HG03108 (cell line): ENCODE results near the gene WNT1.

Experiments used
- ATAC-seq: cut with Tn5 transposase; IDR thresholded peaks from one replicate; pipeline ENCODE4 v1.9.1; 2021; ENCODE audit warnings: moderate library complexity; ENCODE audit not compliant: unreplicated experiment

WNT1 gene

DNA sequence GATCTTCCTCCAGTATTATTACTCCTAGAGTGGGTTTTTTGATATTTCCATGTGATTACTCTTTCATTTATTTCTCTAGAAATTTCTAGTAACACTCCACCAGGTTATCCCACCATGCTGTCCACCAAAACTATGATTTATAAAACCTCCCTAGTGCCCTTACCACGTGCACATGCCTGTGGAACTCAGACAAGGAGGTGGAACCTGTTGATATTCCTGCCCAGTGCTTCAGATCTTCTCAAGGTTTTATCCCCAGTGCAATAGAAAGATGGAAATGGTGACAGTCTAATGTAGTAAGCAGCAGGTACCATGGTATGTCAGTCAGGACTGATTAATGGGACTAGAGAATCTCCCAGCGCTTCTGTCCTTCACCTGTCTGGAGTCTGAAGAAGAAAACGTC is 17.3 kb upstream of the WNT1 start:
- no peak for ATAC-seq

DNA sequence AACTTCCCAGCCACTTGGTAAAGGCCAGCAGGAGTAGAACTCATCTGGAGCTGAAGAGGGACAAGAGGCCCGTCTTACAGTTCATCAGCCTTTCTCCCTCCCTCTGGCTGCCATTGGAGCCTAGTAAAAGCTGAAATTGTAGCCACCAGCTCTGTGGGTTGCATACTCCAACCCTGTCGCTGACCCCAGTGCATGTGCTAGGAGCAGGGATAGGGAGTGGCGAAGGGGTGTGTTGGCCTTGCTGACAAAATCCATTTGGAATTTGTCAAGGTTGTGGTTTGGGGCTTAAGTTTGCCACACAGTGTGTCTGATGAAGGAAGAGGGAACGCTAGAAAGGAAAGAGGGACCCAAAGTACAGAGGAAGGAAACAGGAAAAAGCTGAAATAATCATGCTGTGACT is 16.8 kb upstream of the WNT1 start:
- no peak for ATAC-seq

DNA sequence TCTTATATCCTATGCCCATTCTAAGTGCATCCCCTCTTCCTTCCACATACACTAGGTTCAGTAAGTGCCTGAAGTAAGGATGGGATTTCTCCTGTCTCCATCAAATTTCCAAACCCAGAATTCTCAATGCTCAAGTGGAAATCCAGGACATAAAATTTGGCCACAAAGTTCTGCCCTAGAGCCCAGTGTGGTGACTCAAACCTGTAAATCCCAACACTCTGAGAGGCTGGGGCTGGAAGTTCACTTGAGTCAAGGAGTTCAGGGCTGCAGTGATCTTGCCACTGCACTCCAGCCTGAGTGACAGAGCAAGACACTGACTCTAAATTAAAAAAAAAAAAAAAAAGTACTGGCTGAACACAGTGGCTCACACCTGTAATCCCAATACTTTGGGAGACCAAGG is 16.3 kb upstream of the WNT1 start:
- ATAC-seq = no peak

DNA sequence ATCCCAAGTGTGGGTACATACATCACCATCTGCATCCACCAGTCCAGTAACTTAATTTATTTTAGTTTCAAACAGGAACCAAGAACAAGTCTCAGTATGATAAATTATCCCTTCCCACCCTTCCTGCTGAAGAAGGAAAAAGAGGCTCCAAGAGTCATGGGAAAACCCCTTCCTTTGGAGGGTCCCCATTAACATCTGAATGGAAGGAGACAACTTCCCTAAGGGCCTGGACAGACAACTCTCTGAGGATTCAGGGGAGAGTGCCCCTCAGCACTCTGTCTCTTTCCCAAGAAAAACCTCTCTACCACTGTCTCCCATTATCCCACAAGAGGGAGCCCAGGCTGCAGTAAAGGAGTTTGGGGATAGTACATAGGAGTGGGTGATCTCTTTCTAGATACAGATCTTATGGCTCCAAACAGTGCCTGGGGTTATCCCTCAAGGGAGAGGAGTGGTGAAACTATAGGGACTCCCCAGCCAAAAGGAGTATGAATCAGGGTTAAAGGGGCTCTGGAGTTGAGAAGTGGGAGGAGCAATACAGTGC is 12.8 kb upstream of the WNT1 start:
- no peak for ATAC-seq

DNA sequence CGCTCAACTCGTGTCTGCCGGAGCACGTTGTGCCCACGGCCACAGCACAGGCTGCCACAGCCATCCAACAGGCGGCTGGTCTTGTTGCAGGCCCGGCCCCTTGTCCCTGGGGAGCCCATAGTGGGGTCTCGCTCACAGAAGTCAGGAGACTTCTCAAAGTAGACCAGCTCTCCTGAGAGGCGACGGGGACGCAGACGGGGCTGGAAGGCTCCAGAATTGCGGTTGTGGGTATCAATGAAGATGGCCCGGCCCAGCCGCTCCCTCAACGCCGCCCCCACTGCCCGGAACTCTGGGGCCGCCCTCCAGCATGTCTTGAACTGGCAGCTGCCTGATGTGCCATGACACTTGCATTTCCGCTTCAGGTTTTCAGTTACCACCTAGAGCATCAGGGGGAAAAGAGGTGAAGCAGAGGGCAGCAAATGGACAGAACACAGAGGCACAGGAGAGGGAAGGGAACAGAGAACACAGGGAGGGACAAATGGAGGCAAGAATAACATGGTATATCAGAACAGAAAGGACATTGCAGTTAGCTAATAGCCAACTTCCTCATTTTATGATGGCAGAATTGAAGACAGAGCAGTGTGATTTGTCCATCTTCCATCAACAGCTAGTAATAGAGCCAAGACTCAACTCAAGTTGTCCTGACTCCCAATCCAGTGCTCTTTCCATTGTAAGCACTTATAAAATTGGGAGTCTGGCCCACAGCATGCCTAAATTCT is 11.8 kb upstream of the WNT1 start:
- ATAC-seq = no peak

DNA sequence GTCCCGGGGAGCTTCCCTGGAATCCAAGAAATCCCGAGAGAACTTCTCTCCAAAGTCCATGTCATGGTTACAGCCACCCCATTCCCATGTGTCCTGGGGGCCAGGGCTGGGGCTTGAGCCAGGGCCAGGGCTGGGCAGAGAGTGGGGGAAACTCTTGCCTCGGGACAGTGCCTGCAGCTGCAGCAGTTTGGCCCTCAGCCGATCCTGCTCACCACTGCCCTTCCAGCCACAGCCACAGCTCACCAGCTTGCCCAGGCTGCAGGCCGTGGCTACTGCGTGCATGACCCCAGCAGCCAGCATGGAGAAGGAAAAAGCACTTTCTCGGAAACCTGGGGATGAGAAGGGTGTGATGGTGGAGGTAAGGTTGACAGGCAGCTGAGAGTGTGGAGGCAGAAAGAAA is 10.1 kb upstream of the WNT1 start:
- ATAC-seq = no peak

DNA sequence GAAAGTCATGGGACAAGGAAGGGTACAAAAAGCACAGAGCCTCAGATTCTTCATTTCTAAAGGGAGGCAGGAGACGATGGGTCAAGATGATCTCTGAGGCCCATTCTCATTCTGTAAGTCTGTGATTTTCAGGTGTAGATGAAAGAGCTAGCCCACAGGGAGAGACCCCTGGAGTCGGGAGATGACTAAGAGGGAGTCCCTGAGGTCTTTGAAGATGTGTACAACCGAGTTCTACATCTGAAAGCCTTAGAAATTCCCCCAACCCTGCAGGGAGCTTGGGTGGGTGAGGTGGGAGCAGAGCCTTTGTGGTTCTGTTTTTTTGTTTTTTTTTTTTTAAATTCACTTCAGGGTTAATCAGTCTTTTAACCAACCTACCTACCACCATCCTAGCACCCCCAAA is 9.7 kb upstream of the WNT1 start:
- no peak for ATAC-seq

DNA sequence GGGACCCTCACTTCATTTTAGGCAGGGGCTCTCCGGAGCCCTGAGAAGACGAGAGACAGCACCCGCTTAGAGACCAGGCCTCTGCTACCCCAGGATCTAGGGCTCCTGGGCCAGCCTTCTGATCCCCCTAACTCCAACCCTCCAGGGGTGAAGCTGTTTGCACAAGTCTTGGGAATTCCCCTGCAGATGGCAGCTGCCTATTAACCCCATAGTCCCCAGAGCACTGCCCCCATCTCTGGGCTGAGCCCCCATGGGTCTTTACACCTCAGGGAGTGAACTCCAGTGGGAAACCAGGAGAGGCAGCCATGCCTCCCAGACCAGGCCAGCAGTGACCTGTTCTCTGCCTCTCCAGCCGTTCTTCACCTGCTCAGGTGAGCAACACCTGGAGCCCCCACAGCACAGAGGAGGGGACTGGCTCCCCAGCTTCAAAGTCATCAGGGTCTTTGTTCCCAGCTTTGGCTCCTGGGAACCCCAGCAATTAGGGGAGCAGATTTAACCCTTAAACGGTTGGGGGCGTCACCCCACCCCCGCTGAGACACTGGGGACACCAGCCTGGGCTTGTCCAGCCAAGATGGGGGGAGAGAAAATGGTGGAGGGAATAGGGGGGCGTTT is 8.9 kb upstream of the WNT1 start:
- no peak for ATAC-seq

DNA sequence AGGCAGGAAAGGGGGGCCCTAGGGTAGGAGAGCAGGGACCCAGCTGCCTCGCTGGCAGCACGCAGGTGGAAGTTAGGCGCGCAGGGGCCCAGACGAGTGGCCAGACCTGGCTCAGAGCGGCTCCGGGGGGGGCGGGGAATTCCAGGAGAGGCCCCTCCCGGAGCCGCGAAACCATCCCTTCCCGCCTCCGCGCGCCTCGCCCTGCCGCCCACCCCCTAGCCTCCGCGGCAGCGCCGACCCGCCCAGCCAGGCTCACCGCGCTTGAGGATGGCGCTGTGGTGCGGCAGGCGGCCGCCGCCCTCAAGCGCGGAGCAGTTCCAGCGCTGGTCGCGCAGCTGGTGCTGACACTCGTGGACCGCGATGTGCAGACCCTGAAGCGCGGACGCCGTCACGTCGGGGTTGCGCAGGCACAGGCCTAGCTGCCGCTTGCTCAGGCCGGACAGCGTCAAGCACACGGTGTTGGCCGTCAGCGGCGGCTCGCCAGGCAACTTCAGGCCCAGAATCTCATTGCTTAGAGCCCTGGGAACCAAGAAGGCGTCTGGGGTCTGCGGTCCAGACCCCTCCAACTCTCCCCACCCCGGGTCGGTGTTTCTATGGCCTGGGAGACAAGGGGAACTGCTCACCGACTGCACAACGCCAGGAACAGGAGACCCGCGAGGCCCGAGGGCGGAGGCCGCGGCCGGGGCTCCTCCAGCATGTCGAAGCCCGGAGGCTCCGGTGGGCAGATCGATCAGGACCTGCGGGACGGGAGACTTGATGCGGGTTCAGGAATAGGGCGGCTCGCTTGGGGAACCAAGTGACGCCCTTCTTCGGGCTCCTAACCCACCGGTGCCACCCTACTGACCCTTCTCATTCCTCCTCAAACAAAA is 8.1 kb upstream of the WNT1 start:
- ATAC-seq = no peak

DNA sequence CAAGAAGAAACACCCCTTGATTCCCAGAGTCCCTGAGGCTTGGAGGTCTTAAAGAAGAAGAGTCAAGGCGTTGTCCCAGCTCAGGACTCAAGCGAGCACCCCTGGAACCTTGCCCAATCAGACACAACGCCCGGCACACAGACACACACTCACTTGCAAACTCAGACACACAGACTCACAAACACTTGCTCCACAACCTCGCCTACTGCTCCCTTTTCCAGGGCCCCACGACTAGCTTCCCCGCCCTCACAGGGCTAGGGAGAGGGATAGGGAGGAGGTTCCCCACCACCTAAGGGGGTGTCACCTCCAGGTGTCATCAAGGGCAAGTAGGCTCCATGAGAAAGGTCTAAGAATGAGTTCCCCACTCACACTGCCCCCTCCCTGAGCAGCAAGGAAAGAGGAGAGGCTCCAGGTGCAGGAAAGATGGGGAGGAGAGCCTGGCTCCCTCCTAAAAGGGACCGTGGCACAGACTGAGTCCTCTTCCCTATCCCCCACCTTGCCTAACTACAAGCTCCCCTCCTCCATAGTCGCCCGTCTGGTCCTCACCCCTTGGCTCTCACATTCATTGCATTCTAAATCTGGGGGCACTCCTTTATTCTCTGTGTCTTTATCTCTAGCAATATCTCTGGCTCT is 7.3 kb upstream of the WNT1 start:
- no peak for ATAC-seq

DNA sequence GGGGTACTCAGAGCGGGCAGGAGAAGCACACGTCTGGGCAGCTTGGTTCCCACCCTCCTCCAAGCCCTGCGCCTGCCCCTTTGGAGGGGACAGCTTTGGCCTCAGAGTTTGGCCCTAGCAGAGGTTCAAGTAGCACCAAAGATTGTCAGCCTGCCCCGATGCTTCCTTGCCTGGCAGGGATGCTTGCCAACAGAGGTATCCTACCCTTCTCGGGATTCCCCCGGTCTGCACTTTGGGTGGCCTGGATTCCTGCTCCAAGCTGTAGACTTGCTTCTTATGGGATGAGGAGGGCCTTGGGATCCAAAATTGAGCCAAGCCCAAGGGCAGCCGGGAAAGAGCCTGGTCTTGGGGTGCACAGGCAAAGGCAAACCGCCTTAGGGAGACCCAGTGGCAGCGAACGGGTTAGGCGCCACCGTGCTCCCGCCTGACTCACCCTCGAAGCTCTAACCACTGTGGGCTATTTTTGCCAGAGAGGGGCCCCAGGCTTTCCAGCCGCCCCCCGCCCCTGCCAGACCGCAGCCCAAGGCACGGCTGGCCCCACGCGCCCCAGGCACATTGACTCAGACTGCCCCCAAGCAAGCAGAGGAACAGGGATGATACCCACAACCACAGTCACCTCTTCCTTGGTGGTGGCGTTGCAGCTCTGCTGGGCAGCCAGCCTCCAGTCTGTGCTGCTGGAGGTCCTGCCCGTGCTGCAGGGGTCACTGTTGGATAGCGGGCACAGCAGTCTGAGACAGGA is 5.7 kb upstream of the WNT1 start:
- ATAC-seq = no peak

DNA sequence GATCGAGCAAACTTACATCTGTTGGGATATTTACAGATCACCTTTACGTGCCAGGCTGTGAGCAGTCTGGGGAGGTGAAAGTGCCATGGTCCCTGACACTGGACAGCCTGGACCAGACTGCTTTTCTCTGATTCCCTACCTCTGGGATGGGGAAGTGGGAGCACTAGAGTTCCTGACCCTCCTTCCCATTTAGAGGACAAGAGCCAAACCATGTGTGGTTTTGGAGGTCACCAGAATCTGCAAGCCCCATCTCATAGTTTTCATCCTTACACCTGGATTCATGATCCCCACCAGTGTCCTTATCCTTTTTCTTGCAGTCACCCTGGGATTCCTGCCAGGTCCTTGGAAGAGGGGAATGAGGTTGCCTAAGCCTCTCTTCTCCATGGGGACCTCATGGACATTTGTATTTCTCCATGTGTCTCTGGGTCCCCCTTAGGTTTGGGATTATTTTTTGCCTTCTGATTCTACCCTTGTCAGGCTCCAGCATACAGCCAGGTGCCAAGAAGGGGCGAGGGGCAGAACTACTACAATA is 5.1 kb upstream of the WNT1 start:
- no peak for ATAC-seq

DNA sequence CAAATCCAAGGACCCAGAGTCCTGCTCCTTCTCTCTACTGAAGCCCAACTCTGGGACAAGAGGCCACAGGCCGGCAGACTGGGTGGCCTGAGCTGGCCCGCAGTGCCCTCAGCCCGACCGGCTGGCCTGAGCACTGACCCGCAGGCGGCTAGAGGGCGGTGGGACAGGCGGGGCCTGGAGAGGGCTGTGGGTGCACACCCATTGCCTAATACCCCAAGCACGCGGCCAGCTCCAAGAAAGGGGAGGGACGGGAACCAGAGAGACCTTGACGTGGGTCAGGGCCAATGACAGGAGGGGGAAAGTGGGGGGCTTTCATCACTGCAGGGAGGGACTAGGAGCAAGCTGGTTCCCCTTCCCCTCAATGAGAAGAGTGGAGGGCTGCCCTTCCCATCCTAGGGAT is 4.6 kb upstream of the WNT1 start:
- no peak for ATAC-seq

DNA sequence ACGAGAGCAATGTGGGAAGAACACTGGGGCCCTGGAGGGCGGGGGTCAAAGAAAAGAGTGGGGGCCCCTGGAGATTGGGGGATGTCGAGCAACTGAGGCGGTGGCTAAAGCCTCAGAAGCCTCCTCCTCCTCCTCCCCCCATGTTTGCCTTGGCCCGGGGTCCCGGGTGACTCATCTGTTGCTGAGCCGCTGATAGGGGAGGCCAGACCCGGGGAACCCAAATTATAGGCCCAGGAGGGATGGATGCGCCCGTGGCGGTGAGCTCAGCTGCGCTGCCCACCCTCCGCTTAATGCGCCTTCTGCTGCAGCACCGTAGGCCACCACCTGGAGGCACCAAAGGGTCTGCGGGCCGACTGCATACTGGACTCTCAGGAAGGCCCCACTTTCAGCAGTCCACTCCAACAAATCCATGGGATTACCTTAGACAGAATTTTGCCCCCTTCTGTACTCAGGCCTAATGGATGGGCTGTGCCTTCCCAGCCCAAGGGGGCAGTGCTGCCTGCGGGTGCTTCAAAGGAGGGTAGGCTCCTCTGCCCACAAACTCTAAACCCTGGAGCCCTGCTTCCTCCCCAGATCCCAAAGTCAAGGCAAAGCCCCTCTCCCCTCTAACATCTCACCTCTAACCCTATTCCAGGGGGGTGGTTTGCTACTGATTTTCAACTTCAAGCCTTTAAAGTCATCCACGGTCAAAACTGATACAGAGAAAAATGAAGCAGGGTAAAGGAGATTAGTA is 4.0 kb upstream of the WNT1 start:
- ATAC-seq = no peak

DNA sequence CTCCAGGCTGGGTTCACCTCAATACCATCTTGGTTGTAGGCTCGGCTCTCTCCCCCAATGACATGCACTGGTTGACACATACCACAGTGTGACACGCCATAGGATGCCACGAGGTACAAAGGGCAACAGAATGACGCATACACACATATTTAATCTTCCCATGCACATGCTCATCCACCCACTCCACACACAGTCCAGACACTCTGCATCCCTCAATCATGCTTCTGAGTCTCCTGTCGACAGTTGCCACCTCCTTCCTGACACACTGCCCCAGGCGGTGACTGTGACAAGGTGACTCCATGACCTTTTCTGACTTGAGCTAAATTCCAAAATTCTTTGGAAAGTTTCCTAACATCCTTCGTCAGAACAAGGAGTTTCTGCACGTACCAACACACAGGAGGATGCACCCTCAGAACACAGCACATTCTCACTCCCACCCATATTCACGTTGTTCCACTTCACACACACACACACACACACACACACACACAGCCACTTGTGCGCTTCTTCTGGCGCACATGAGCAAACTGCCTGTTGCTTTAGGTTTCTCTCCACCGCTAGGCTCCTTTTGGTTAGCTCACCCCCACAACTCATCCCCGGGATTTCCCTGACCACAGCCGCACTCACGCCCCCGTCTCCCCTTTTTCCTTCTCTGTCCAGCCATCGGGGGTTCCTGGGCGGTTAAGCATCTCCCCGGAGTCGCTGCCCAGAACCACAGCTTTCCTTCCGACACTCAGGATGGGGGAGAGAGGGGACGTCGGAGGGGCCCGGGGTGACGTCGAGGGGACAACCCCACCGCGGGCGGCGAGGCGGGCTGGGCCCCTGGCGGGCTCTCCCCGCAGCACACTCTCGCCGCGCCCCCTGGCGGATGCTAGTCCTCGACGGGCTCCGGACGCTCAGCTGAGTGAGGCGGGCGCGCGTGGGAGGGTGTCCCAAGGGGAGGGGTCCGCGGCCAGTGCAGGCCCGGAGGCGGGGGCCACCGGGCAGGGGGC is 536 bp upstream of the WNT1 start:
- no peak for ATAC-seq

DNA sequence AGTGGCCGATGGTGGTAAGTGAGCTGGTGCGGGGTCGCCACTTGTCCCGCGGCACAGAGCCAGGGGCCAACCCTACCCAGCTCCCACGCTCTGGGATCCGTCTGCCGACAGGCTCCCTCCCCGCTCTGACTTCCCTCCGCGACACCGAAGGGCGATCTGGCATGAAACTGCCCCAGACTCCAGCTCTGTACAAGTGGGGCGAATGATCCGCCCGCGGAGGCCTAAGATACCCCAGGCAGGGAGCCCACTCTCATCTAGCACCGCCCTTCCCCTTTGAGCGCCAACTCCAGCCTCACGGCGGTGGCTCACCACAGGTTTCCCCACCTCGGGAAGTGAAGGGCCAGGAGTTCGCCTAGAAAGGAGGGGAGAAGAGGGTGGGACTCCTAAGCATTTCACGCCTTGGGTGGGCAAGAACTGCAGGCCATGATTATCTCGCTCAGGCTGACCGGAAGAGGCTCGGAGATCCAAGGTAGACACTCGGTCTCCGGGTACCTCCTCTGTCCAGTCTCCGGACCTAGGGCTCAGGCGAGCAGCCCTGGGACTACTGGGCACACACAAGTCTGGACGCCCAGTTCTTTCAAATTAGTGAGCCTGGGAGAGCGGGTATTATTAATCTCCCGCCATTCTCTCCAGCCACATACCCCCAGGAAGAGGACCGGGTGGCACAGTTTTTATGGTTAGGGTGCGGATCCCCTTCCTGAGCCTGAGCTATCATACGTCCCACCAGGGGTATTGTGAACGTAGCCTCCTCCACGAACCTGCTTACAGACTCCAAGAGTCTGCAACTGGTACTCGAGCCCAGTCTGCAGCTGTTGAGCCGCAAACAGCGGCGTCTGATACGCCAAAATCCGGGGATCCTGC is 849 bp downstream of the WNT1 start:
- ATAC-seq = no peak

DNA sequence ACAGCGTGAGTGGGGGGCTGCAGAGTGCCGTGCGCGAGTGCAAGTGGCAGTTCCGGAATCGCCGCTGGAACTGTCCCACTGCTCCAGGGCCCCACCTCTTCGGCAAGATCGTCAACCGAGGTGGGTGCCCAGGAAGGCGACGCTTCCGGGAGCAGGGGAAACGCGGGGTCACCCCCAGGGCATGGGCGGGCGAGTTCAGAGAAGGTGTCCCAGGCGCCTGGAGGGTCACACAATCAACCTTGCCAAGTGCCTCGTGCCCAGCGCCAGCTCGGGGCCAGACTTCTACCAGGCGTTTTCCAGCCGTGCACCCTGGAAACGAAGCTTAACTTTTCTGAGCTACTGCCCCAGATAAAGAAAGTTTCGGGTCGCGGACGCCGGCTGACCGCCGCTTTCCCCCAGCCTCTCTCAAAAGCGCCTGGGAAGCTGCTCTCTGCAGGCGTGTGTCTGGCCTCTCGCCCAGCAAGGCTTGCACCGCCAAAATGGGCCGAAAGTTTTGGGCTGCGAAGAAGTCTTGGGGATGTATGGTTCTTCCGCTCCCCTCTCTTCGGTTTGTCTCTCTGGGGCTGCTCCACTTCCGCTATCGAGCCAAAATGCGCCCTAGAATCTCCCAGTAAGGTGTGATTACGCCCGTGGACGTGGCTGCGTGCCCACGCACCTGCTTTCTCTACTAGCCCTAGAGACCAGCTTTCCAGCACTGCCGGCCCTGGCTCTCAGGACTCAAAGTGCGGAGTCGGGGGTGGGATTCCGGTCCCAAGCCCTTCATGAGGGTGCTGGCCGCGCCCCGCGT is 1.7 kb downstream of the WNT1 start:
- ATAC-seq = no peak
